Neural cell (in vitro differentiated cells): ENCODE measurements around the gene LPP. TPM values are rescaled to one million over a fixed set of nuclear protein-coding genes. Genes with fewer than 3 reads are reported as not detected.

ENCODE experiments used
- H2AFZ ChIP-seq: fragments of 200-600, 300-800 bp; sonication (generic), shearing (Covaris generic); 2 replicates; pipeline ENCODE4 v1.6.0; 2014; ENCODE audit warnings: low read depth, mild to moderate bottlenecking, antibody characterized with exemption, low read length, moderate library complexity
- H3F3A ChIP-seq: fragments of 200-600 bp; shearing (Covaris generic); 2 replicates; pipeline ENCODE4 v1.6.1; 2016; ENCODE audit warnings: mild to moderate bottlenecking, moderate library complexity, mixed read lengths, antibody characterized with exemption, low read length; ENCODE audit not compliant: insufficient read depth, poor library complexity, severe bottlenecking
- H3K27ac ChIP-seq: fragments of 200-600, 300-800 bp; sonication (generic), shearing (Covaris generic); 2 replicates; pipeline ENCODE4 v1.5.1; 2014; ENCODE audit warnings: mild to moderate bottlenecking, low read length, moderate library complexity
- H3K27me3 ChIP-seq: fragments of 300-800, 200-600 bp; sonication (generic), shearing (Covaris generic); 2 replicates; pipeline ENCODE4 v1.6.0; 2014; ENCODE audit warnings: mild to moderate bottlenecking, low read depth, low read length, moderate library complexity; ENCODE audit not compliant: insufficient read depth
- H3K36me3 ChIP-seq: fragments of 300-800, 200-600 bp; sonication (generic), shearing (Covaris generic); 2 replicates; pipeline ENCODE4 v1.5.1; 2014; ENCODE audit warnings: mild to moderate bottlenecking, antibody characterized with exemption, low read length, moderate library complexity; ENCODE audit not compliant: insufficient read depth
- H3K4me2 ChIP-seq: fragments of 300-800, 200-600 bp; sonication (generic), shearing (Covaris generic); 2 replicates; pipeline ENCODE4 v1.6.0; 2014; ENCODE audit warnings: mild to moderate bottlenecking, low read length
- H3K4me3 ChIP-seq: fragments of 300-800, 200-600 bp; sonication (generic), shearing (Covaris generic); 2 replicates; pipeline ENCODE4 v1.5.1; 2014; ENCODE audit warnings: mild to moderate bottlenecking, low read length, moderate library complexity
- H3K79me2 ChIP-seq: fragments of 200-600 bp; shearing (Covaris generic); replicated peaks from 2 replicates; pipeline ENCODE4 v1.6.0; 2014; ENCODE audit warnings: mild to moderate bottlenecking, low read length, moderate library complexity; ENCODE audit not compliant: insufficient read depth
- H3K9ac ChIP-seq: fragments of 300-800, 200-600 bp; sonication (generic), shearing (Covaris generic); 2 replicates; pipeline ENCODE4 v1.6.1; 2016; ENCODE audit warnings: mild to moderate bottlenecking, low read length, mixed read lengths
- H3K9me2 ChIP-seq: fragments of 200-600 bp; shearing (Covaris generic); 2 replicates; pipeline ENCODE4 v1.6.1; 2016; ENCODE audit warnings: mild to moderate bottlenecking, low read length, mixed read lengths; ENCODE audit not compliant: insufficient read depth
- H3K9me3 ChIP-seq: fragments of 200-600, 300-800 bp; sonication (generic), shearing (Covaris generic); 2 replicates; pipeline ENCODE4 v1.6.1; 2016; ENCODE audit warnings: mild to moderate bottlenecking, mixed run types, low read length, moderate library complexity, mixed read lengths
- H4K20me1 ChIP-seq: fragments of 200-600 bp; shearing (Covaris generic); 2 replicates; pipeline ENCODE4 v1.6.1; 2016; ENCODE audit warnings: mild to moderate bottlenecking, mixed run types; ENCODE audit not compliant: insufficient read depth
- EP300 ChIP-seq: fragments of 450-650 bp; conservative IDR thresholded peaks from 2 replicates; pipeline ENCODE4 v1.6.1; 2014; ENCODE audit warnings: antibody characterized with exemption, mild to moderate bottlenecking, moderate library complexity; ENCODE audit not compliant: poor library complexity, severe bottlenecking
- EZH2 ChIP-seq: fragments of 200-600, 300-800 bp; shearing (Covaris generic), sonication (generic); IDR thresholded peaks from 2 replicates; pipeline ENCODE4 v1.6.1; 2014; ENCODE audit warnings: antibody characterized with exemption, low read length, borderline replicate concordance, mild to moderate bottlenecking; ENCODE audit not compliant: insufficient read depth, poor library complexity, severe bottlenecking
- MXI1 ChIP-seq: fragments of 450-650 bp; conservative IDR thresholded peaks from 2 replicates; pipeline ENCODE4 v1.6.1; 2014; ENCODE audit warnings: antibody characterized with exemption, mild to moderate bottlenecking; ENCODE audit not compliant: poor library complexity, severe bottlenecking
- POLR2AphosphoS5 ChIP-seq: IDR thresholded peaks from 2 replicates; pipeline ENCODE4 v1.6.1; 2012
- RAD21 ChIP-seq: fragments of 450-650 bp; conservative IDR thresholded peaks from 2 replicates; pipeline ENCODE4 v1.6.1; 2014; ENCODE audit warnings: antibody characterized with exemption, mild to moderate bottlenecking, moderate library complexity
- SMC3 ChIP-seq: fragments of 450-650 bp; conservative IDR thresholded peaks from 2 replicates; pipeline ENCODE4 v1.6.1; 2014; ENCODE audit warnings: antibody characterized with exemption, mild to moderate bottlenecking, moderate library complexity; ENCODE audit not compliant: poor library complexity
- TAF1 ChIP-seq: IDR thresholded peaks from 2 replicates; pipeline ENCODE4 v1.6.1; 2012; ENCODE audit warnings: low read depth
- polyA plus RNA-seq: library from polyadenylated mRNA; depleted of rRNA; stranded (reverse); fragments of >200 nt; gene quantifications from 2 replicates; pipeline ENCODE4 v1.2.3, GENCODE V29; 2014
- TF ChIP-seq, protein P1 (sequence below): IDR thresholded peaks from 2 replicates; pipeline ENCODE4 v1.6.1; 2012; ENCODE audit warnings: borderline replicate concordance
- TF ChIP-seq, protein P2 (sequence below): fragments of 450-650 bp; IDR thresholded peaks from 2 replicates; pipeline ENCODE4 v1.5.1; 2014; ENCODE audit warnings: antibody characterized with exemption, mild to moderate bottlenecking, moderate library complexity; ENCODE audit not compliant: poor library complexity, severe bottlenecking

LPP gene
- polyA plus RNA-seq, 1 donor from 2014 or later, result 3.0 TPM

DNA sequence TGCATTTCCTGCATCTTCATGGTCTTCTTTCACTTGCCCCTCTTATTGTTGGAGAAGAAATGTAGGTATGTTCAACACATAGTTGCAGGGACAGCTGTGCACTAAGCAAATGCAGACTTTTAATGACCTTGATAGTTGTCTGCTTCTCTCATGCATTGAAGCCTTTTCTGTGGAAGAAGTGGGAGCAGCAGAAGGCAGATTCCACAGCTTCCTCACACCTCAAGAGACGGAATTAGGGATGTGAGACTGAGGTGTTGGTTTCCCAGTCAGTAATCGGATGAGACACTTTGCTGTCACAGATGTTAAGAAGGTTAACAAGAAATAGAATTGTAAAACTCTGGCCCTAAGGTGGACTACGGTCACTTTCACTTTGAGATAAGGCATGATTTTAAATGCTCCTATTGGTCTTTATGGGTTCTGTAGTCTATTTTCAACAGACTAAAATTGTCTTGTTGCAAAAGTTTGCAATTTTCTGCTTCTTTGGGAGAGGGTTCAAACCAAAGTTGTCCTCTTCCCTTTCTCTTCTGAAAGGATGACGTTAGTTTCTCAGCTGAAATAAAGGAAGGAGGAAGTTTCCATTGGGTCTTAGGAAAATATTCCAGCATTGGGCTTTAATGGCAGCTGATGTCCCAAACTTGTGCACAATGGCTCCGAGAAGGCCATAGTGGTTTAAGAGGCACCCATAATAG, 117.4 kb downstream of the LPP start:
- Histone ChIP-seq H4K20me1 (no peaks in the 10 kb centered on the region), H3K27ac (no peak overlapping the region), H3K4me3 (no peak overlapping the region), H3F3A (no peaks in the 10 kb centered on the region), H3K9me3 (no peaks in the 10 kb centered on the region), H3K36me3 (no peaks in the 10 kb centered on the region), H3K4me2 (no peak overlapping the region), H3K9ac (no peak overlapping the region), H3K27me3 (no peaks in the 10 kb centered on the region), H3K79me2 (no peaks in the 10 kb centered on the region), H3K9me2 (no peaks in the 10 kb centered on the region), H2AFZ (no peak overlapping the region)
- TF ChIP-seq RAD21 (no peak), MXI1 (no peak), EP300 (no peak), POLR2AphosphoS5 (no peak), EZH2 (no peak), TAF1 (no peak), SMC3 (no peak)
- TF ChIP-seq, protein P1, sequence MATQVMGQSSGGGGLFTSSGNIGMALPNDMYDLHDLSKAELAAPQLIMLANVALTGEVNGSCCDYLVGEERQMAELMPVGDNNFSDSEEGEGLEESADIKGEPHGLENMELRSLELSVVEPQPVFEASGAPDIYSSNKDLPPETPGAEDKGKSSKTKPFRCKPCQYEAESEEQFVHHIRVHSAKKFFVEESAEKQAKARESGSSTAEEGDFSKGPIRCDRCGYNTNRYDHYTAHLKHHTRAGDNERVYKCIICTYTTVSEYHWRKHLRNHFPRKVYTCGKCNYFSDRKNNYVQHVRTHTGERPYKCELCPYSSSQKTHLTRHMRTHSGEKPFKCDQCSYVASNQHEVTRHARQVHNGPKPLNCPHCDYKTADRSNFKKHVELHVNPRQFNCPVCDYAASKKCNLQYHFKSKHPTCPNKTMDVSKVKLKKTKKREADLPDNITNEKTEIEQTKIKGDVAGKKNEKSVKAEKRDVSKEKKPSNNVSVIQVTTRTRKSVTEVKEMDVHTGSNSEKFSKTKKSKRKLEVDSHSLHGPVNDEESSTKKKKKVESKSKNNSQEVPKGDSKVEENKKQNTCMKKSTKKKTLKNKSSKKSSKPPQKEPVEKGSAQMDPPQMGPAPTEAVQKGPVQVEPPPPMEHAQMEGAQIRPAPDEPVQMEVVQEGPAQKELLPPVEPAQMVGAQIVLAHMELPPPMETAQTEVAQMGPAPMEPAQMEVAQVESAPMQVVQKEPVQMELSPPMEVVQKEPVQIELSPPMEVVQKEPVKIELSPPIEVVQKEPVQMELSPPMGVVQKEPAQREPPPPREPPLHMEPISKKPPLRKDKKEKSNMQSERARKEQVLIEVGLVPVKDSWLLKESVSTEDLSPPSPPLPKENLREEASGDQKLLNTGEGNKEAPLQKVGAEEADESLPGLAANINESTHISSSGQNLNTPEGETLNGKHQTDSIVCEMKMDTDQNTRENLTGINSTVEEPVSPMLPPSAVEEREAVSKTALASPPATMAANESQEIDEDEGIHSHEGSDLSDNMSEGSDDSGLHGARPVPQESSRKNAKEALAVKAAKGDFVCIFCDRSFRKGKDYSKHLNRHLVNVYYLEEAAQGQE, result no peak
- TF ChIP-seq, protein P2, sequence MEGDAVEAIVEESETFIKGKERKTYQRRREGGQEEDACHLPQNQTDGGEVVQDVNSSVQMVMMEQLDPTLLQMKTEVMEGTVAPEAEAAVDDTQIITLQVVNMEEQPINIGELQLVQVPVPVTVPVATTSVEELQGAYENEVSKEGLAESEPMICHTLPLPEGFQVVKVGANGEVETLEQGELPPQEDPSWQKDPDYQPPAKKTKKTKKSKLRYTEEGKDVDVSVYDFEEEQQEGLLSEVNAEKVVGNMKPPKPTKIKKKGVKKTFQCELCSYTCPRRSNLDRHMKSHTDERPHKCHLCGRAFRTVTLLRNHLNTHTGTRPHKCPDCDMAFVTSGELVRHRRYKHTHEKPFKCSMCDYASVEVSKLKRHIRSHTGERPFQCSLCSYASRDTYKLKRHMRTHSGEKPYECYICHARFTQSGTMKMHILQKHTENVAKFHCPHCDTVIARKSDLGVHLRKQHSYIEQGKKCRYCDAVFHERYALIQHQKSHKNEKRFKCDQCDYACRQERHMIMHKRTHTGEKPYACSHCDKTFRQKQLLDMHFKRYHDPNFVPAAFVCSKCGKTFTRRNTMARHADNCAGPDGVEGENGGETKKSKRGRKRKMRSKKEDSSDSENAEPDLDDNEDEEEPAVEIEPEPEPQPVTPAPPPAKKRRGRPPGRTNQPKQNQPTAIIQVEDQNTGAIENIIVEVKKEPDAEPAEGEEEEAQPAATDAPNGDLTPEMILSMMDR, result no peak

DNA sequence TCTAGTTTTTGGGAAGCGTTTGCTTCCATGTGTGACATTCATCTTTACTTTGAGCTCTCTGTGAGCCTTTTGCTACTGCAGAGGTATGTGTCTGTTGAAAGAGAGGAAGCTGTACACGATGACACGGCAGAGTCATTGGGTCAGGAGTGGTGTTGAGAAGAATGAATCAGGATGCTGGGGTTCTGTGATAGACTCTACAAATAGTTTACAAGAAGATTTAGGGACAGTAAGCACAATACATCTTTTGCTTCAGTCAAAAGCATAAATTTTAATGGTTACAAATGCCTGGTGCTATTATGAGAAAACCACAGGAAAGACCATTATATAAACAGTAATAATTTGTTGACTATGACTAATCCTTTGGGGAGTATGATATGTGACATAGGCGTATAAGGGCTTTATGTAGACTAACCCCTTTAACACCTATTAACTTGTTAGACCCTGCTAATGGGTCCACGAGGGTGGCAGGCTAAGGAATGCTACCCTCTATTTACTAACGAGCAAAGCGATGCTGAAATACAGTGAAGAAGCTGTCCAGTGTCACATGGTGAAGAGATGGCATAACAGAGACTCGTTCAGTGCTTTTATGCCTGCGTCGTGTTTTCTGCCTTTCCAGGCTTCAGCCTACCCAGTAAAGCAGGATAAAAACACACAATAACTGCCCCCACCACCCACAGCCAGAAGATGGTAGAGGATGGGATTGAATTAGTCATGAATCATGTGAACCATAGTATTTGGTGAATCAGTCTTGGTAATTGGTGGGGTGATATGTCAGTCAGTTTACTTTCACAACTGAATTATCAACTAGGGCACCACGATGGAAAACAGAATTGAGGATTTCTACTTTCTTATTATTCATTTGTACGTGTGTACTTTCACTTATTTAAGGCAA, 118.8 kb downstream of the LPP start:
- Histone ChIP-seq H3K9me3 (no peaks in the 10 kb centered on the region), H3K4me2 (no peak overlapping the region), H4K20me1 (no peaks in the 10 kb centered on the region), H3K36me3 (no peaks in the 10 kb centered on the region), H3K9ac (no peak overlapping the region), H3K79me2 (no peaks in the 10 kb centered on the region), H3K9me2 (no peaks in the 10 kb centered on the region), H3K27me3 (no peaks in the 10 kb centered on the region), H3K4me3 (no peak overlapping the region), H3F3A (no peaks in the 10 kb centered on the region), H3K27ac (no peak overlapping the region), H2AFZ (no peak overlapping the region)
- TF ChIP-seq, protein P1, result no peak
- no peak for TF ChIP-seq EP300
- TF ChIP-seq, protein P2, result no peak
- TF ChIP-seq RAD21, result no peak
- TF ChIP-seq EZH2, result no peak
- no peak for TF ChIP-seq SMC3
- no peak for TF ChIP-seq TAF1
- TF ChIP-seq MXI1, result no peak
- no peak for TF ChIP-seq POLR2AphosphoS5
